GM12878 (cell line): ENCODE measurements around the gene TP63. TPM values are rescaled to one million over a fixed set of nuclear protein-coding genes. Genes with fewer than 3 reads are reported as not detected.

ENCODE experiments used
- ATF7 ChIP-seq: fragments of 450-650 bp; IDR thresholded peaks from 2 replicates; pipeline ENCODE4 v1.6.1; 2016; ENCODE audit warnings: low read depth, mild to moderate bottlenecking
- POLR2A ChIP-seq: IDR thresholded peaks from 2 replicates; pipeline ENCODE4 v1.6.1; 2011; ENCODE audit warnings: low read depth, mild to moderate bottlenecking, low read length
- RFX5 ChIP-seq: IDR thresholded peaks from 2 replicates; pipeline ENCODE4 v1.6.1; 2011; ENCODE audit warnings: low read depth, low read length, improper control_type of control experiment
- RUNX3 ChIP-seq: IDR thresholded peaks from 2 replicates; pipeline ENCODE4 v1.6.1; 2012; ENCODE audit warnings: low read length, inconsistent platforms
- YY1 ChIP-seq: IDR thresholded peaks from 2 replicates; pipeline ENCODE4 v1.6.1; 2011; ENCODE audit warnings: low read depth, mild to moderate bottlenecking, low read length
- polyA plus RNA-seq, 11 experiments: library from polyadenylated mRNA; depleted of rRNA in 4 of 11; unstranded in 6 of 11; stranded (reverse) in 5 of 11; fragments of >200 nt; fragmentation: Nextera tagmentation in 4 of 11; fragmentation: Illumina TruSeq in 1 of 11; extraction: Ambion mirVana in 4 of 11; extraction: Trizol in 1 of 11; gene quantifications; 1 replicate in 1 of 11; 2 replicates in 10 of 11; pipeline versions ENCODE4 v1.2.1 to v1.2.3, GENCODE V29; 2011 to 2016; ENCODE audit warnings: inconsistent platforms in 2 of 11, missing spikeins in 2 of 11, low read depth in 1 of 11
- total RNA-seq, 4 experiments: library from RNA; depleted of rRNA in 3 of 4; stranded (reverse); fragments of >200 nt in 3 of 4; fragmentation: Illumina TruSeq in 1 of 4; extraction: Trizol in 1 of 4; gene quantifications; 2 replicates each; pipeline versions ENCODE4 v1.2.1 to v1.2.3, GENCODE V29; 2013 to 2021
- TF ChIP-seq, protein P1 (sequence below): fragments of 150-350 bp; IDR thresholded peaks from 2 replicates; pipeline ENCODE4 v1.6.1; 2016; ENCODE audit warnings: low read depth, low read length
- TF ChIP-seq, protein P2 (sequence below): fragments of 450-650 bp; IDR thresholded peaks from 2 replicates; pipeline ENCODE4 v1.6.1; 2018; ENCODE audit warnings: mild to moderate bottlenecking, low read depth, moderate library complexity; ENCODE audit not compliant: partially characterized antibody

The TP63 gene
- total and polyA plus RNA-seq, 10 of the 15 experiments (the other 5 are each of a cell fraction or from before 2014, with no cell fraction given): 1.4 to 10.8 (median 6.2) TPM

DNA sequence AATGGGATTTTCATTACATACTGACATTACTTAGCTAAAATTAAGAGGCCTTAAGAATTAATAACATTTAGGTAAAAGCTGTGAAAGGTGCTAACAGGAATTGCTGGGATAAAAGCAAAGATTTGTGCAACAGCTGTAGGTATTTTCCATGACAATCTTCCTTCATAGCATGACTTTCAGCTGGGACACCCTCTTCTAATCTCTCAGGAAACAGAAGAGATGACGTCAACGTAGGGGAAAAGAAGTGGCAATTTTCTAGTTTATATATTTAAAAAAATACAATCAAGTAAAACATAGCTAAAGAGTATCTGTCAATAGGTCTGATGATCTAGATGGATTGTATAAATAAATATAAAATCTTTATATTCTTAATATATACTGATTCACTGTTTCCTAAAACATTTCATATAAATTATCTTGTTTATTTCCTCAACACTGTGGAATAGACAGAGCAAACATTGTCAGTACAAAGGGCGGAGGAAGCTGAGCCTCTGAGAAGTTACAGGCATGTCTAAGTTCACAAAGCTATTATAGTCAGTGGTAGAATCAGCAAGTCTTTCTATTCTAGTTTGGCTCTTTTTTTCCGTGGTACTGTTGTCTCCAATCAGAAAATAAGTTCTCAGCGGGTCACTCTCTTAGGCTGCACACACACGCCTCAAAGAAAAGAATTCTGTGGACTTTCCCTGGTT lies 272.5 kb downstream of the TP63 start (continued):
- TF ChIP-seq, protein P1, sequence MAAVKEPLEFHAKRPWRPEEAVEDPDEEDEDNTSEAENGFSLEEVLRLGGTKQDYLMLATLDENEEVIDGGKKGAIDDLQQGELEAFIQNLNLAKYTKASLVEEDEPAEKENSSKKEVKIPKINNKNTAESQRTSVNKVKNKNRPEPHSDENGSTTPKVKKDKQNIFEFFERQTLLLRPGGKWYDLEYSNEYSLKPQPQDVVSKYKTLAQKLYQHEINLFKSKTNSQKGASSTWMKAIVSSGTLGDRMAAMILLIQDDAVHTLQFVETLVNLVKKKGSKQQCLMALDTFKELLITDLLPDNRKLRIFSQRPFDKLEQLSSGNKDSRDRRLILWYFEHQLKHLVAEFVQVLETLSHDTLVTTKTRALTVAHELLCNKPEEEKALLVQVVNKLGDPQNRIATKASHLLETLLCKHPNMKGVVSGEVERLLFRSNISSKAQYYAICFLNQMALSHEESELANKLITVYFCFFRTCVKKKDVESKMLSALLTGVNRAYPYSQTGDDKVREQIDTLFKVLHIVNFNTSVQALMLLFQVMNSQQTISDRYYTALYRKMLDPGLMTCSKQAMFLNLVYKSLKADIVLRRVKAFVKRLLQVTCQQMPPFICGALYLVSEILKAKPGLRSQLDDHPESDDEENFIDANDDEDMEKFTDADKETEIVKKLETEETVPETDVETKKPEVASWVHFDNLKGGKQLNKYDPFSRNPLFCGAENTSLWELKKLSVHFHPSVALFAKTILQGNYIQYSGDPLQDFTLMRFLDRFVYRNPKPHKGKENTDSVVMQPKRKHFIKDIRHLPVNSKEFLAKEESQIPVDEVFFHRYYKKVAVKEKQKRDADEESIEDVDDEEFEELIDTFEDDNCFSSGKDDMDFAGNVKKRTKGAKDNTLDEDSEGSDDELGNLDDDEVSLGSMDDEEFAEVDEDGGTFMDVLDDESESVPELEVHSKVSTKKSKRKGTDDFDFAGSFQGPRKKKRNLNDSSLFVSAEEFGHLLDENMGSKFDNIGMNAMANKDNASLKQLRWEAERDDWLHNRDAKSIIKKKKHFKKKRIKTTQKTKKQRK: no peak
- TF ChIP-seq YY1 (no peak), ATF7 (no peak), POLR2A (no peak), RFX5 (no peak), RUNX3 (no peak)
- TF ChIP-seq, protein P2, sequence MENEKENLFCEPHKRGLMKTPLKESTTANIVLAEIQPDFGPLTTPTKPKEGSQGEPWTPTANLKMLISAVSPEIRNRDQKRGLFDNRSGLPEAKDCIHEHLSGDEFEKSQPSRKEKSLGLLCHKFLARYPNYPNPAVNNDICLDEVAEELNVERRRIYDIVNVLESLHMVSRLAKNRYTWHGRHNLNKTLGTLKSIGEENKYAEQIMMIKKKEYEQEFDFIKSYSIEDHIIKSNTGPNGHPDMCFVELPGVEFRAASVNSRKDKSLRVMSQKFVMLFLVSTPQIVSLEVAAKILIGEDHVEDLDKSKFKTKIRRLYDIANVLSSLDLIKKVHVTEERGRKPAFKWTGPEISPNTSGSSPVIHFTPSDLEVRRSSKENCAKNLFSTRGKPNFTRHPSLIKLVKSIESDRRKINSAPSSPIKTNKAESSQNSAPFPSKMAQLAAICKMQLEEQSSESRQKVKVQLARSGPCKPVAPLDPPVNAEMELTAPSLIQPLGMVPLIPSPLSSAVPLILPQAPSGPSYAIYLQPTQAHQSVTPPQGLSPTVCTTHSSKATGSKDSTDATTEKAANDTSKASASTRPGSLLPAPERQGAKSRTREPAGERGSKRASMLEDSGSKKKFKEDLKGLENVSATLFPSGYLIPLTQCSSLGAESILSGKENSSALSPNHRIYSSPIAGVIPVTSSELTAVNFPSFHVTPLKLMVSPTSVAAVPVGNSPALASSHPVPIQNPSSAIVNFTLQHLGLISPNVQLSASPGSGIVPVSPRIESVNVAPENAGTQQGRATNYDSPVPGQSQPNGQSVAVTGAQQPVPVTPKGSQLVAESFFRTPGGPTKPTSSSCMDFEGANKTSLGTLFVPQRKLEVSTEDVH: no peak
